SK-N-SH (cell line): Measurements from ENCODE around the gene RBM28. TPM values are rescaled to one million over a fixed set of nuclear protein-coding genes. Genes with fewer than 3 reads are reported as not detected.

Experiments used
- CTCF ChIA-PET: fragments of 300-600, 350-600 bp; formaldehyde crosslinking; extraction: SDS; loops from one replicate; lab custom pipeline; 2021; lab: Yijun Ruan, JAX
- POLR2A ChIA-PET: fragments of 350-600 bp; sonication (Branson Sonifier 250); formaldehyde crosslinking; extraction: SDS; loops from one replicate; lab custom pipeline; 2020; ENCODE audit warnings: antibody characterized with exemption, inconsistent platforms; lab: Yijun Ruan, JAX
- DNase-seq: peaks from one replicate; pipeline ENCODE4 v3.0.0; 2012
- H2AFZ ChIP-seq: fragments of 200-600 bp; sonication (generic); 2 replicates; pipeline ENCODE4 v1.8.1; 2016; ENCODE audit warnings: antibody characterized with exemption, mild to moderate bottlenecking, low read depth
- H3F3A ChIP-seq: fragments of 200-600 bp; sonication (generic); replicated peaks from 2 replicates; pipeline ENCODE3; 2016; ENCODE audit warnings: antibody characterized with exemption, mild to moderate bottlenecking; ENCODE audit not compliant: insufficient read depth
- H3K27ac ChIP-seq, 2 experiments: fragments of 200-500 bp in 1 of 2; fragments of 200-600 bp in 1 of 2; sonication (Bioruptor generic) in 1 of 2; sonication (generic), shearing (Covaris generic) in 1 of 2; 2 replicates each; pipeline versions ENCODE4 v1.5.1 to v1.6.1; 2014 to 2016; ENCODE audit warnings: low read depth in 2 of 2, inconsistent platforms in 1 of 2, low read length in 1 of 2, mild to moderate bottlenecking in 1 of 2, mixed read lengths in 1 of 2
- H3K27me3 ChIP-seq: fragments of 200-600 bp; sonication (generic), shearing (Covaris generic); 2 replicates; pipeline ENCODE4 v1.6.1; 2016; ENCODE audit warnings: mixed run types; ENCODE audit not compliant: insufficient read depth
- H3K36me3 ChIP-seq, 2 experiments: fragments of 200-500 bp in 1 of 2; fragments of 200-600 bp in 1 of 2; sonication (Bioruptor generic) in 1 of 2; sonication (generic) in 1 of 2; replicated peaks in 1 of 2; 2 replicates each; pipeline versions ENCODE3 to v1.5.1; 2014 to 2016; ENCODE audit warnings: low read length in 1 of 2, mild to moderate bottlenecking in 1 of 2; ENCODE audit not compliant: insufficient read depth in 2 of 2, control insufficient read depth in 1 of 2
- H3K4me1 ChIP-seq, 2 experiments: fragments of 200-500 bp in 1 of 2; fragments of 200-600 bp in 1 of 2; sonication (Bioruptor generic) in 1 of 2; sonication (generic), shearing (Covaris generic) in 1 of 2; 2 replicates each; pipeline versions ENCODE4 v1.5.1 to v1.6.1; 2014 to 2016; ENCODE audit warnings: low read depth in 1 of 2, low read length in 1 of 2, mixed run types in 1 of 2; ENCODE audit not compliant: insufficient read depth in 2 of 2, control insufficient read depth in 1 of 2
- H3K4me2 ChIP-seq: fragments of 200-600 bp; sonication (generic), shearing (Covaris generic); 2 replicates; pipeline ENCODE4 v1.6.1; 2017; ENCODE audit warnings: mixed run types
- H3K4me3 ChIP-seq, 2 experiments: fragments of 200-500 bp in 1 of 2; fragments of 200-600 bp in 1 of 2; sonication (Bioruptor generic) in 1 of 2; sonication (generic), shearing (Covaris generic) in 1 of 2; 2 replicates each; pipeline versions ENCODE4 v1.5.1 to v1.8.1; 2014 to 2016; ENCODE audit warnings: low read depth in 2 of 2, inconsistent platforms in 1 of 2, low read length in 1 of 2, mild to moderate bottlenecking in 1 of 2, mixed read lengths in 1 of 2, moderate library complexity in 1 of 2
- H3K79me2 ChIP-seq: fragments of 200-600 bp; sonication (generic); 2 replicates; pipeline ENCODE4 v1.8.1; 2017; ENCODE audit warnings: mild to moderate bottlenecking; ENCODE audit not compliant: insufficient read depth
- H3K9ac ChIP-seq: fragments of 200-600 bp; sonication (generic); 2 replicates; pipeline ENCODE4 v1.6.1; 2017; ENCODE audit warnings: mixed run types
- H3K9me2 ChIP-seq: fragments of 200-600 bp; sonication (generic); 2 replicates; pipeline ENCODE4 v1.6.1; 2017; ENCODE audit warnings: mixed run types
- H3K9me3 ChIP-seq: fragments of 200-600 bp; sonication (generic); 2 replicates; pipeline ENCODE4 v1.6.1; 2017; ENCODE audit warnings: mixed run types, mild to moderate bottlenecking, moderate library complexity
- H4K20me1 ChIP-seq: fragments of 200-600 bp; sonication (generic); 2 replicates; pipeline ENCODE4 v1.6.1; 2017; ENCODE audit warnings: mild to moderate bottlenecking, mixed run types; ENCODE audit not compliant: insufficient read depth
- EP300 ChIP-seq, 2 experiments: IDR thresholded peaks; 2 replicates each; pipeline versions ENCODE4 v1.4.0 to v1.6.1; 2012; ENCODE audit warnings: borderline replicate concordance in 1 of 2, low read depth in 1 of 2, low read length in 1 of 2
- FOSL2 ChIP-seq: IDR thresholded peaks from 2 replicates; pipeline ENCODE4 v1.4.0; 2012; ENCODE audit warnings: low read depth, mild to moderate bottlenecking, moderate library complexity, borderline replicate concordance
- FOXJ3 ChIP-seq: sonication (generic); formaldehyde crosslinking; IDR thresholded peaks from 2 replicates; pipeline ENCODE4 v1.5.1; 2020; ENCODE audit warnings: mild to moderate bottlenecking, missing genetic modification reagents
- FOXM1 ChIP-seq: IDR thresholded peaks from 2 replicates; pipeline ENCODE4 v1.4.0; 2012; ENCODE audit warnings: low read depth, mild to moderate bottlenecking
- GATA2 ChIP-seq: sonication (generic); formaldehyde crosslinking; IDR thresholded peaks from 2 replicates; pipeline ENCODE4 v1.5.0; 2020; ENCODE audit warnings: mild to moderate bottlenecking, missing genetic modification reagents
- NFIC ChIP-seq: IDR thresholded peaks from 2 replicates; pipeline ENCODE4 v1.4.0; 2012; ENCODE audit warnings: borderline replicate concordance
- RFX5 ChIP-seq: IDR thresholded peaks from 2 replicates; pipeline ENCODE4 v1.6.1; 2012; ENCODE audit warnings: mild to moderate bottlenecking, improper control_type of control experiment, low read length
- SIN3A ChIP-seq: IDR thresholded peaks from 2 replicates; pipeline ENCODE4 v1.6.1; 2012; ENCODE audit warnings: low read depth, mild to moderate bottlenecking, low read length, moderate library complexity, borderline replicate concordance
- TAF1 ChIP-seq: IDR thresholded peaks from 2 replicates; pipeline ENCODE4 v1.6.1; 2012; ENCODE audit warnings: low read depth, mild to moderate bottlenecking, low read length, moderate library complexity, borderline replicate concordance
- TCF12 ChIP-seq: IDR thresholded peaks from 2 replicates; pipeline ENCODE4 v1.4.0; 2012
- TEAD4 ChIP-seq: IDR thresholded peaks from 2 replicates; pipeline ENCODE4 v1.4.0; 2012; ENCODE audit warnings: mild to moderate bottlenecking, borderline replicate concordance; ENCODE audit not compliant: insufficient read depth
- WGBS: methylation state at CpG from one replicate; pipeline ENCODE4 v1.1.6; 2017; ENCODE audit warnings: low lambda C conversion rate; 5-methylcytosine and 5-hydroxymethylcytosine counted together
- polyA plus RNA-seq, 3 experiments: library from polyadenylated mRNA; depleted of rRNA; stranded (reverse); fragments of >200 nt; gene quantifications; 2 replicates each; pipeline ENCODE4 v1.2.3, GENCODE V29; 2012

The RBM28 gene
- polyA plus RNA-seq, 1 of the 3 experiments (the other 2 are of a cell fraction) = 29.1 TPM

GRCh38 chr7:128324368-128324680 lies 19.4 kb downstream of the RBM28 start:
- H2AFZ ChIP-seq = no peak overlapping the region
- ChIA-PET CTCF (interaction anchor here (1.1 to 6.1 kb wide), 4 partner anchors 17 to 114 kb away, joined by 3 to 29 read pairs (median 4); no protein-coding TSS in a partner anchor), POLR2A (no interaction called here)
- H3K9ac ChIP-seq = peak overlapping the region; percentile 27; the same call in 1 of the 2 replicates
- no peaks in the 10 kb centered on the region for H4K20me1 ChIP-seq
- TF ChIP-seq TEAD4 = no peak
- no peak for TF ChIP-seq FOXJ3 (CRISPR knock-in tag)
- no peak for TF ChIP-seq TCF12
- TF ChIP-seq GATA2 (CRISPR knock-in tag) = no peak
- peak; percentile 51; the same call in 1 of the 2 replicates for TF ChIP-seq NFIC
- no peaks in the 10 kb centered on the region for H3K79me2 ChIP-seq
- H3K4me3 ChIP-seq = no peak overlapping the region
- peak overlapping the region in 1 of 2 experiments; percentile 56; a peak in 2 of 4 replicates for H3K27ac ChIP-seq
- no peaks in the 10 kb centered on the region for H3K9me3 ChIP-seq
- H3F3A ChIP-seq = peaks cover 18% of the 10 kb centered on the region
- H3K4me2 ChIP-seq = no peak overlapping the region; the same call in 1 of the 2 replicates
- peaks cover 0 to 6% of the 10 kb centered on the region in 2 experiments; a peak in 2 of 4 replicates for H3K4me1 ChIP-seq
- H3K36me3 ChIP-seq = peaks cover 72 to 75% of the 10 kb centered on the region in 2 experiments
- no peaks in the 10 kb centered on the region for H3K9me2 ChIP-seq
- 86% methylated on average over 9 of the region's 9 CpGs for WGBS
- DNase-seq = no peak
- no peaks in the 10 kb centered on the region for H3K27me3 ChIP-seq

- TF ChIP-seq FOSL2 (peak; percentile 64; the same call in 1 of the 2 replicates), TCF12 (no peak), FOXJ3 (CRISPR knock-in tag) (no peak), SIN3A (no peak), EP300 (IDR thresholded peaks at IDR 0.05; ENCODE audit: borderline replicate concordance in 1 of 2, low read depth in 1 of 2, low read length in 1 of 2) (peak in 1 of 2 experiments; percentile 15; a peak in 1 of 4 replicates), TAF1 (no peak), FOXM1 (no peak), RFX5 (no peak)
- H3K4me1 ChIP-seq = peaks cover 0 to 6% of the 10 kb centered on the region in 2 experiments; a peak in 2 of 4 replicates
- no peak overlapping the region for H2AFZ ChIP-seq
- H3K9me2 ChIP-seq = no peaks in the 10 kb centered on the region
- no peaks in the 10 kb centered on the region for H3K9me3 ChIP-seq
- peak overlapping the region; percentile 27; the same call in 1 of the 2 replicates for H3K9ac ChIP-seq
- H3K27me3 ChIP-seq = no peaks in the 10 kb centered on the region
- DNase-seq = no peak
- H3K4me2 ChIP-seq = no peak overlapping the region; the same call in 1 of the 2 replicates
- H4K20me1 ChIP-seq = no peaks in the 10 kb centered on the region
- H3F3A ChIP-seq = peaks cover 18% of the 10 kb centered on the region
- H3K79me2 ChIP-seq = no peaks in the 10 kb centered on the region
- ChIA-PET CTCF (interaction anchor here (1.3 to 6.1 kb wide), 6 partner anchors 12 to 114 kb away, joined by 3 to 29 read pairs (median 6); partner anchors contain the start of gene RBM28), POLR2A (interaction anchor here (1.5 kb wide), 1 partner anchor 20 kb away, joined by 3 read pairs; the partner anchor contains the start of gene RBM28)
- peak overlapping the region; percentile 1 to 56; a peak in 2 of 4 replicates for H3K27ac ChIP-seq
- no peak overlapping the region for H3K4me3 ChIP-seq
- 88% methylated on average over 10 of the region's 10 CpGs for WGBS
- peaks cover 77 to 80% of the 10 kb centered on the region in 2 experiments for H3K36me3 ChIP-seq
Measured at GRCh38 chr7:128323459-128324367, 20.0 kb downstream of the RBM28 start.
